ENCODE data around the gene CLINT1.
A peak's percentile ranks its signal among the peaks of the same experiment; 100 is the strongest.
"Not testable (repeated sequence)": the region's sequence is repeated elsewhere in the genome, so short reads cannot be mapped to it uniquely, and the experiment has no call there.

CLINT1 gene

GRCh38 chr5:157862183-157862851 lies 3.4 kb upstream of the CLINT1 start:
- DNase-seq (ENCODE audit: low spot score), result no peak

- no peak for DNase-seq (ENCODE audit: low spot score)
Observed at GRCh38 chr5:157860898-157861890, 2.2 kb upstream of the CLINT1 start.

GRCh38 chr5:157859227-157859575 lies 256 bp upstream of the CLINT1 start:
- DNase-seq (ENCODE audit: low spot score), result no peak

- no peak for DNase-seq (ENCODE audit: low spot score)
Observed at GRCh38 chr5:157857816-157858526, 974 bp downstream of the CLINT1 start.

- no peak for DNase-seq (ENCODE audit: low spot score)
Observed at GRCh38 chr5:157855404-157855994, 3.4 kb downstream of the CLINT1 start.

- not testable (repeated sequence) for DNase-seq (ENCODE audit: low spot score)
Observed at GRCh38 chr5:157853365-157853764, 5.6 kb downstream of the CLINT1 start.

GRCh38 chr5:157845914-157846598 lies 12.9 kb downstream of the CLINT1 start:
- DNase-seq (ENCODE audit: low spot score), result no peak

GRCh38 chr5:157842787-157843186 lies 16.2 kb downstream of the CLINT1 start:
- DNase-seq (ENCODE audit: low spot score), result no peak

GRCh38 chr5:157842185-157842584 lies 16.8 kb downstream of the CLINT1 start:
- no peak for DNase-seq (ENCODE audit: low spot score)

- no peak for DNase-seq (ENCODE audit: low spot score)
Observed at GRCh38 chr5:157839157-157839795, 19.7 kb downstream of the CLINT1 start.

- no peak for DNase-seq (ENCODE audit: low spot score)
Observed at GRCh38 chr5:157836121-157836753, 22.7 kb downstream of the CLINT1 start.

GRCh38 chr5:157835041-157835440 lies 23.9 kb downstream of the CLINT1 start:
- no peak for DNase-seq (ENCODE audit: low spot score)

- peak; percentile 8 for DNase-seq (ENCODE audit: low spot score)
Observed at GRCh38 chr5:157828944-157829639, 29.9 kb downstream of the CLINT1 start.

- DNase-seq (ENCODE audit: low spot score), result no peak
Observed at GRCh38 chr5:157828105-157828943, 30.6 kb downstream of the CLINT1 start.

- no peak for DNase-seq (ENCODE audit: low spot score)
Observed at GRCh38 chr5:157827423-157827822, 31.5 kb downstream of the CLINT1 start.

GRCh38 chr5:157823655-157824054 lies 35.3 kb downstream of the CLINT1 start:
- DNase-seq (ENCODE audit: low spot score), result no peak

GRCh38 chr5:157821822-157822622 lies 36.9 kb downstream of the CLINT1 start:
- no peak for DNase-seq (ENCODE audit: low spot score)

- DNase-seq (ENCODE audit: low spot score), result no peak
Observed at GRCh38 chr5:157821405-157821804, 37.5 kb downstream of the CLINT1 start.
